Measurements from ENCODE around the gene UBXN11. TPM values are rescaled to one million over a fixed set of nuclear protein-coding genes. Genes with fewer than 3 reads are reported as not detected.

The UBXN11 gene, protein sequence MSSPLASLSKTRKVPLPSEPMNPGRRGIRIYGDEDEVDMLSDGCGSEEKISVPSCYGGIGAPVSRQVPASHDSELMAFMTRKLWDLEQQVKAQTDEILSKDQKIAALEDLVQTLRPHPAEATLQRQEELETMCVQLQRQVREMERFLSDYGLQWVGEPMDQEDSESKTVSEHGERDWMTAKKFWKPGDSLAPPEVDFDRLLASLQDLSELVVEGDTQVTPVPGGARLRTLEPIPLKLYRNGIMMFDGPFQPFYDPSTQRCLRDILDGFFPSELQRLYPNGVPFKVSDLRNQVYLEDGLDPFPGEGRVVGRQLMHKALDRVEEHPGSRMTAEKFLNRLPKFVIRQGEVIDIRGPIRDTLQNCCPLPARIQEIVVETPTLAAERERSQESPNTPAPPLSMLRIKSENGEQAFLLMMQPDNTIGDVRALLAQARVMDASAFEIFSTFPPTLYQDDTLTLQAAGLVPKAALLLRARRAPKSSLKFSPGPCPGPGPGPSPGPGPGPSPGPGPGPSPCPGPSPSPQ
- polyA plus RNA-seq (2011; rRNA removed) (6.1 and 7.0 TPM in 2 replicates), polyA minus RNA-seq (2011; rRNA and poly(A)+ RNA removed) (8.5 and 9.8 TPM in 2 replicates)

DNA sequence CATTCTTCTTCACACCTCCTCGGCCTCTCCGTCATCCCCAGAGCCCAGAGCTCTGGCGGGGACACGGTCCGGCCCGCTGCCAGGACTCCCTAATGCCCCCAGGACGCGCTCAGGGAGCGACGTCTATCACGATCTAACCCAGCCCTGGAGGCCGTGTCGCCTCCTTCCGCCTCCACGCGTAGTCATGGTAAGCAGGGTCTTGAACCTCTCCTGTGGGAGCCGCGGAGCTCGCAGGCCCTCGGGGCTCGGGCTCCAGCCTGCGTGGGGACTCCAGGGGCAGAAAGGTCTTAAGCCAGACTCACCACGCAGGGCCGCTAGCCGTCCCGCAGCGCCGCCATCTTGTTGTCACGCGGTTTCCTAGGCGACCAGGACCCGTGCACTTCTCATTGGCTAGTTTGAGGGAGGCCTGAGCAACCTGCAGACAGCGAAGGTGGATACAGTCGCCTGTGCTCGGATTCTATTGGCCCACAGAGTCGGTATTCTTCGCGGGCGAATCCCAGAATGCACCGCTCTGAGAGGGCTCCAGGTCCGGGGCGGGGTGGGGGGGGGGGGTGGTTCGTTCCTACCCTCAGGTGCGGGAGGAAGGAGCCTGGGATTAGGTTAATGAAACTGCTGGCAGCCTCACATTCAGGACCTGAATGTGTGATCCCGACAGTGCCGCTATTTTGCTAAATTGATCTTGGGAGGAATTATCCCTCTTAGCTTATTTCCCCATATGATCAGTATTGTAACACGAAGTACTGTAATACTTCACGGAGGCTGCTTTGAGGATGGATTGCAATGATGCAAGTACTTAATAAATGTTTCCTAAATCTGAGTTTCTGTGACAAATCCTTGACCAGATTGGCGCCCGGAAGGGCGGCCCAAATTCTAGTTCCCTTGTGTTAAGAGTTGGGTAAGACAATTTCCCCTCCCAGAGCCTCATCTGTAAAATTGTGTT lies at the start of gene UBXN11:
UBXN11 (minus strand) TSS at position 347 of the 940 bp plus-strand sequence. CDS start 3,753 bp downstream, outside the sequence.
- peak; percentile 81 for DNase-seq (ENCODE audit: low read depth, low spot score)
- POLR2A ChIA-PET = no interaction called here
- peak within 1 kb of the TSS; percentile 93 for H3K4me3 ChIP-seq (ENCODE audit: low read depth, low read length)
- H3K9me3 ChIP-seq (ENCODE audit: control insufficient read depth, insufficient read depth, low read length) = peaks cover 4% of the 10 kb centered on the region; the same call in 1 of the 2 replicates
- TF ChIP-seq, protein P1, sequence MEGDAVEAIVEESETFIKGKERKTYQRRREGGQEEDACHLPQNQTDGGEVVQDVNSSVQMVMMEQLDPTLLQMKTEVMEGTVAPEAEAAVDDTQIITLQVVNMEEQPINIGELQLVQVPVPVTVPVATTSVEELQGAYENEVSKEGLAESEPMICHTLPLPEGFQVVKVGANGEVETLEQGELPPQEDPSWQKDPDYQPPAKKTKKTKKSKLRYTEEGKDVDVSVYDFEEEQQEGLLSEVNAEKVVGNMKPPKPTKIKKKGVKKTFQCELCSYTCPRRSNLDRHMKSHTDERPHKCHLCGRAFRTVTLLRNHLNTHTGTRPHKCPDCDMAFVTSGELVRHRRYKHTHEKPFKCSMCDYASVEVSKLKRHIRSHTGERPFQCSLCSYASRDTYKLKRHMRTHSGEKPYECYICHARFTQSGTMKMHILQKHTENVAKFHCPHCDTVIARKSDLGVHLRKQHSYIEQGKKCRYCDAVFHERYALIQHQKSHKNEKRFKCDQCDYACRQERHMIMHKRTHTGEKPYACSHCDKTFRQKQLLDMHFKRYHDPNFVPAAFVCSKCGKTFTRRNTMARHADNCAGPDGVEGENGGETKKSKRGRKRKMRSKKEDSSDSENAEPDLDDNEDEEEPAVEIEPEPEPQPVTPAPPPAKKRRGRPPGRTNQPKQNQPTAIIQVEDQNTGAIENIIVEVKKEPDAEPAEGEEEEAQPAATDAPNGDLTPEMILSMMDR (IDR thresholded peaks at IDR 0.05; ENCODE audit: low read depth, low read length) = peak; percentile 4; the same call in 1 of the 2 replicates
- CTCF ChIA-PET = interaction anchor here (0.5 to 2.6 kb wide), 6 partner anchors 15 to 254 kb away, joined by 3 to 15 read pairs (median 4); no protein-coding TSS in a partner anchor
- peak within 1 kb of the TSS; percentile 31 for H3K27ac ChIP-seq (ENCODE audit: low read depth, low read length)
- H3K27me3 ChIP-seq (ENCODE audit: control insufficient read depth, insufficient read depth, low read length) = no peaks in the 10 kb centered on the region

GRCh38 chr1:26356106-26356505 lies 49.7 kb upstream of the UBXN11 start:
- no peak overlapping the region for H3K27ac ChIP-seq (ENCODE audit: low read depth, low read length)

DNA sequence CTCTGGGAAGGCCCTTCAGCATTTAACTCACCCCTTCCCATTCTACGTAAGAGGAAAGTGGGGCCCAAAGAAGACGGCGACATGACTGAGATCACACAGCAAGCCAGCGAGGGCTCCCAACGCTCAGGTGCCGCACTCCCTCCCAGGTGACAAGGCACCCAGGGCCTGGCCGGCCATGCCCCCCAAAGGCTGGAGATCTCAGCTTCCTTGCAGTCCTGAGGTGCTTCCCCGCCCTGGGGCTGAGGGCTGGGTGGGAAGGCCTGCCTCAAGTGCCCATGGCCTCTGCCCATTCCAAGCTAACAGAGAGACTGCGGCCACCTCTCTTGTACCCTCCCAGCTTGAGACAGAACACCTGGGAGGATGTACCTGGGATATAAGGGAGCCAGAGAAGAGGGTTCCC lies 48.5 kb upstream of the UBXN11 start:
- peaks cover 36% of the 10 kb centered on the region for H3K27me3 ChIP-seq (ENCODE audit: control insufficient read depth, insufficient read depth, low read length)
- peaks cover 2% of the 10 kb centered on the region; the same call in 1 of the 2 replicates for H3K9me3 ChIP-seq (ENCODE audit: control insufficient read depth, insufficient read depth, low read length)
- TF ChIP-seq, protein P1 (IDR thresholded peaks at IDR 0.05; ENCODE audit: low read depth, low read length) = no peak
- H3K27ac ChIP-seq (ENCODE audit: low read depth, low read length) = no peak overlapping the region
- CTCF ChIA-PET = interaction anchor here (2.2 kb wide), 1 partner anchor 9 kb away, joined by 6 read pairs; no protein-coding TSS in a partner anchor
- no peak overlapping the region for H3K4me3 ChIP-seq (ENCODE audit: low read depth, low read length)
- DNase-seq (ENCODE audit: low read depth, low spot score) = no peak
- POLR2A ChIA-PET = no interaction called here

More at GRCh38 chr1:26356106-26356505, 49.7 kb upstream of the UBXN11 start:
- ChIA-PET CTCF (no interaction called here), POLR2A (no interaction called here)
- DNase-seq (ENCODE audit: low read depth, low spot score) = no peak
- Histone ChIP-seq H3K4me3 (ENCODE audit: low read depth, low read length) (no peak overlapping the region), H3K27me3 (ENCODE audit: control insufficient read depth, insufficient read depth, low read length) (peaks cover 47% of the 10 kb centered on the region), H3K9me3 (ENCODE audit: control insufficient read depth, insufficient read depth, low read length) (peaks cover 7% of the 10 kb centered on the region; the same call in 1 of the 2 replicates)
- TF ChIP-seq, protein P1 (IDR thresholded peaks at IDR 0.05; ENCODE audit: low read depth, low read length) = no peak

- peaks cover 29% of the 10 kb centered on the region for H3K27me3 ChIP-seq (ENCODE audit: control insufficient read depth, insufficient read depth, low read length)
- TF ChIP-seq, protein P1 (IDR thresholded peaks at IDR 0.05; ENCODE audit: low read depth, low read length) = no peak
- DNase-seq (ENCODE audit: low read depth, low spot score) = no peak
- no peak within 1 kb of the TSS for H3K4me3 ChIP-seq (ENCODE audit: low read depth, low read length)
- H3K9me3 ChIP-seq (ENCODE audit: control insufficient read depth, insufficient read depth, low read length) = no peaks in the 10 kb centered on the region
- POLR2A ChIA-PET = no interaction called here
- H3K27ac ChIP-seq (ENCODE audit: low read depth, low read length) = no peak within 1 kb of the TSS
- CTCF ChIA-PET = interaction anchor here (0.5 to 2.2 kb wide), 3 partner anchors 10 to 56 kb away, joined by 4 to 6 read pairs (median 5); no protein-coding TSS in a partner anchor
Measured at GRCh38 chr1:26353976-26354820, 47.8 kb upstream of the UBXN11 start, which contains the start of gene CRYBG2. TSS of gene CRYBG2 (minus strand) at chr1:26354130. CDS start at chr1:26346657, 7,473 bp downstream.

Data from AG04450 (cell line).